Upper lobe of left lung (tissue), 4 donors: ENCODE results near the gene SNTB2.

ENCODE experiments used
- CTCF ChIP-seq, 6 experiments: fragments of 450-650 bp in 4 of 6; fragments of 200-600 bp in 2 of 6; sonication (generic) in 2 of 6; IDR thresholded peaks; one replicate each; pipeline ENCODE4 v1.5.1; 2016 to 2019; ENCODE audit warnings: antibody characterized with exemption in 6 of 6
- EP300 ChIP-seq, 4 donors: sonication (generic); formaldehyde crosslinking; IDR thresholded peaks; one replicate each; pipeline ENCODE4 v1.5.1; 2017; ENCODE audit warnings: antibody characterized with exemption in 4 of 4, control low read depth in 2 of 4
- POLR2A ChIP-seq, 4 donors: fragments of 450-650 bp; IDR thresholded peaks; one replicate each; pipeline ENCODE4 v1.5.1; 2016 to 2017; ENCODE audit warnings: antibody characterized with exemption in 4 of 4, mild to moderate bottlenecking in 2 of 4
- POLR2AphosphoS5 ChIP-seq, 2 donors: sonication (generic); formaldehyde crosslinking; IDR thresholded peaks; one replicate each; pipeline ENCODE4 v1.5.1; 2017; ENCODE audit warnings: antibody characterized with exemption in 2 of 2

GRCh38 chr16:69236319-69236718 lies 49.4 kb downstream of the SNTB2 start:
- no peak for TF ChIP-seq CTCF (IDR thresholded peaks at IDR 0.05)
- no peak for TF ChIP-seq POLR2A (IDR thresholded peaks at IDR 0.05)
- TF ChIP-seq POLR2AphosphoS5 (IDR thresholded peaks at IDR 0.05): no peak
- TF ChIP-seq EP300 (IDR thresholded peaks at IDR 0.05): no peak
